ENCODE measurements around the gene URAD. TPM values are rescaled to one million over a fixed set of nuclear protein-coding genes. Genes with fewer than 3 reads are reported as not detected.

The URAD gene
- total RNA-seq, 4 donors from 2014 or later = not detected

DNA sequence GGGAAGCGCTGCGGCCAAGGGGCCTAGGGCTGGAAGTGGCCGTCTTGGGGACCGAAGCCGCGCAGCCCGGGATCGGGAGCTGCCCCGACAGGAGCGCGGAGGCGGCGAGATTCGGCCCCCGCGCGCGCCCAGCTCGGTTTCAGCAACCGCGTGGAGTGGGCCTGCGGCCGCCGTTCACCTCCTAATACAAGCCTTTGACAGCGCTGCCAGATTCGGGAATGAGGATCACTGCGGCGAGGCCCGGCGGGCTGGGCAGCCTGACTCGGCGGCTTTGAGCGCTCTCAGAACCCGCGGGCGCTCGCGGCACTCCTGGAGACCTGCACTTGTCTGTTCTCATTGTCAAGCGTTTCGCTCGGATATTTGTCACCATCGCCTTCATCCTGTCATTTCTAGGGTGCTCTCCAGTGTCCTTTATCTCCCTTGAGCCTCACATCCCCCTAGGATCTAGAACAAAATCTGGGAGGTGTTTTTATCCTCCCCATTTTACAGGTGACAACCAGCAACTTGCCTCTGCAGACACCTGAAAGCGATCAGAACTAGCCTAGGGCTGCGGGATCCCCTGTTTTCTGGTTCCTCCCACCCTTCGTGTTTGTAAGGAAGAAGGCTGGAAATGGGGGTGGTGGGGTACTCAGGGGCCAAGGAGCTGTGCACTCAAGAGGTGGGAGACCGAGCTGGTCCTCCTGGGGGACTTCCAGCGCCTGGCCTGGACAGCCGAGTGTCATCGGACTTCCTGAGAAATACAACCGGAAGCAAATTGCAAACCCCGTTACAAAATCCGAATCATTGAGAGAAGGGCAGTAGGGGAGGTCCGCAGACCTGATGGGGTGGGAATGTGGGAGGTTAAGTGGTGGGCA, 17.9 kb downstream of the URAD start:
- TF ChIP-seq POLR2A (IDR thresholded peaks at IDR 0.05) (no peak), EP300 (IDR thresholded peaks at IDR 0.05) (no peak), POLR2AphosphoS5 (IDR thresholded peaks at IDR 0.05) (no peak)
- TF ChIP-seq, protein P1, sequence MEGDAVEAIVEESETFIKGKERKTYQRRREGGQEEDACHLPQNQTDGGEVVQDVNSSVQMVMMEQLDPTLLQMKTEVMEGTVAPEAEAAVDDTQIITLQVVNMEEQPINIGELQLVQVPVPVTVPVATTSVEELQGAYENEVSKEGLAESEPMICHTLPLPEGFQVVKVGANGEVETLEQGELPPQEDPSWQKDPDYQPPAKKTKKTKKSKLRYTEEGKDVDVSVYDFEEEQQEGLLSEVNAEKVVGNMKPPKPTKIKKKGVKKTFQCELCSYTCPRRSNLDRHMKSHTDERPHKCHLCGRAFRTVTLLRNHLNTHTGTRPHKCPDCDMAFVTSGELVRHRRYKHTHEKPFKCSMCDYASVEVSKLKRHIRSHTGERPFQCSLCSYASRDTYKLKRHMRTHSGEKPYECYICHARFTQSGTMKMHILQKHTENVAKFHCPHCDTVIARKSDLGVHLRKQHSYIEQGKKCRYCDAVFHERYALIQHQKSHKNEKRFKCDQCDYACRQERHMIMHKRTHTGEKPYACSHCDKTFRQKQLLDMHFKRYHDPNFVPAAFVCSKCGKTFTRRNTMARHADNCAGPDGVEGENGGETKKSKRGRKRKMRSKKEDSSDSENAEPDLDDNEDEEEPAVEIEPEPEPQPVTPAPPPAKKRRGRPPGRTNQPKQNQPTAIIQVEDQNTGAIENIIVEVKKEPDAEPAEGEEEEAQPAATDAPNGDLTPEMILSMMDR (IDR thresholded peaks at IDR 0.05) = no peak
- H3K4me3 ChIP-seq = no peak overlapping the region
- peaks cover 0 to 47% (median 10%) of the 10 kb centered on the region in 3 donors for H3K4me1 ChIP-seq
- no peaks in the 10 kb centered on the region for H3K36me3 ChIP-seq
- peaks cover 100% of the 10 kb centered on the region for H3K27me3 ChIP-seq
- H3K9me3 ChIP-seq = no peaks in the 10 kb centered on the region
- no peak overlapping the region for H3K27ac ChIP-seq
- WGBS, 2 donors (ENCODE audit: low coverage in 1 of 2) = 10 to 11% methylated on average over 7 to 14 of the region's 53 CpGs
- ATAC-seq = no peak

DNA sequence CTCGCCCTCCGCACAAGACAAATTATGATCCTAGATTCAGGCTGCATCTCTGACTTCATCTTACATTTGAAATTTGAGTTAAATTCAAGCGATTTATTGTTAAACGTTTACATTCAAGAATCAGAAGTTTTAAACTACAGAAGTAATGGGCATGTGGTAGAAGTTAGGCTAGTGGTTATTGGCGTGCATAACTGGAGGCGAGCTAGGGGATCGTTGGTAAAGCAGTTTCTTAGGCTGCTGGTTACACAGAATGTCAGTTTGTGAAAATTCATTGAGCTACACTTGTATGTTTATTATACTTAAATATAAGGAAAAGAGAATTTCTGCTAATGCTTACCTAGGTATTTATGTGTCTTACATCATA, 18.6 kb downstream of the URAD start:
- Histone ChIP-seq H3K27me3 (peaks cover 100% of the 10 kb centered on the region), H3K36me3 (no peaks in the 10 kb centered on the region), H3K4me1 (peaks cover 0 to 42% (median 10%) of the 10 kb centered on the region in 3 donors), H3K9me3 (no peaks in the 10 kb centered on the region), H3K27ac (no peak overlapping the region), H3K4me3 (no peak overlapping the region)
- 8 to 15% methylated on average over 6 to 7 of the region's 7 CpGs for WGBS, 2 donors (ENCODE audit: low coverage in 1 of 2)
- ATAC-seq = no peak
- TF ChIP-seq POLR2AphosphoS5 (IDR thresholded peaks at IDR 0.05) (no peak), EP300 (IDR thresholded peaks at IDR 0.05) (no peak), POLR2A (IDR thresholded peaks at IDR 0.05) (no peak)
- TF ChIP-seq, protein P1 (IDR thresholded peaks at IDR 0.05) = no peak

DNA sequence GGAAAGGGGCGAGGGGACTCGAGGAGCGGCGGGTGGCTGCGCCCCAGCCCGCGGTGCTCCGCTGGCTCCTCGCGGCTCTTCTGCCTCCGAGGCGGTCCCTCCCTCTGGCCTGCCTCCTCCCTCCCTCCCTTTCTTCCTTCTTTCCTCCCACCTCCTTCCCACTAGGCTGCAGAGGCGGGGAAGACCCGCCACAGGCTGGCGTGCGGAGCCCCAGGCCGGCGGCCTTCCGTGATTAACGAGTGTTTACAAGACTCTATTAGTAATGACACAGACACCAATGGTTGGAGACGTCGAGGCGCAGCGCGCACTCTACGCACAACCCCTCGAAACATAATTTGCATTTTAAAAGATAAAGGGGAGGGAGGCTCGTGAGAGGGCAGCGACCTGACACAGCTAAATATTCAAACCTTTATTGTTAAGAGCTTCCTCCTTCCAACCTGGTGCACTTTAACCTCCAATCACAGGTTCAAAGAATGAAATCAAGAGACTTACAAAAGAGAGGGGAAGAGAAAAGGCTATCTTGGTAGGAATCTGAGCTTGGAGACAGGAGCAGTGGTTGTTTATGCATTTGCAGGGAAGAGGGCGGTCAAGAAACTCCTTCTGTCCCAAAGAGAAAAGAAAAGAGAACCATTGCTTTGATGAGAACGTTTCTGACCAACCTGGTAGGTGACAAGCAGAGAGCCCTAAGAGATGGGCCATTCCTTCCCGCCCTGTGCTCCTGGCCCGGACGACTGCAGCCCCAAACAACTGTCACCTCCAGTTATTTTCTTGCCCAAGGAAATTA, 19.2 kb downstream of the URAD start, which contains the start of gene CDX2:
CDX2 (minus strand) TSS at position 234 of the 784 bp plus-strand sequence. CDS start 309 bp downstream, outside the sequence.
- TF ChIP-seq, protein P1 (IDR thresholded peaks at IDR 0.05) = no peak
- no peak for TF ChIP-seq POLR2A (IDR thresholded peaks at IDR 0.05)
- TF ChIP-seq POLR2AphosphoS5 (IDR thresholded peaks at IDR 0.05) = no peak
- Histone ChIP-seq H3K4me1 (peaks cover 0 to 42% (median 10%) of the 10 kb centered on the region in 3 donors), H3K27ac (no peak within 1 kb of the TSS), H3K27me3 (peaks cover 100% of the 10 kb centered on the region), H3K36me3 (no peaks in the 10 kb centered on the region), H3K4me3 (no peak within 1 kb of the TSS), H3K9me3 (no peaks in the 10 kb centered on the region)
- ATAC-seq = no peak
- WGBS, 2 donors (ENCODE audit: low coverage in 1 of 2) = 4 to 6% methylated on average over 11 to 13 of the region's 34 CpGs

DNA sequence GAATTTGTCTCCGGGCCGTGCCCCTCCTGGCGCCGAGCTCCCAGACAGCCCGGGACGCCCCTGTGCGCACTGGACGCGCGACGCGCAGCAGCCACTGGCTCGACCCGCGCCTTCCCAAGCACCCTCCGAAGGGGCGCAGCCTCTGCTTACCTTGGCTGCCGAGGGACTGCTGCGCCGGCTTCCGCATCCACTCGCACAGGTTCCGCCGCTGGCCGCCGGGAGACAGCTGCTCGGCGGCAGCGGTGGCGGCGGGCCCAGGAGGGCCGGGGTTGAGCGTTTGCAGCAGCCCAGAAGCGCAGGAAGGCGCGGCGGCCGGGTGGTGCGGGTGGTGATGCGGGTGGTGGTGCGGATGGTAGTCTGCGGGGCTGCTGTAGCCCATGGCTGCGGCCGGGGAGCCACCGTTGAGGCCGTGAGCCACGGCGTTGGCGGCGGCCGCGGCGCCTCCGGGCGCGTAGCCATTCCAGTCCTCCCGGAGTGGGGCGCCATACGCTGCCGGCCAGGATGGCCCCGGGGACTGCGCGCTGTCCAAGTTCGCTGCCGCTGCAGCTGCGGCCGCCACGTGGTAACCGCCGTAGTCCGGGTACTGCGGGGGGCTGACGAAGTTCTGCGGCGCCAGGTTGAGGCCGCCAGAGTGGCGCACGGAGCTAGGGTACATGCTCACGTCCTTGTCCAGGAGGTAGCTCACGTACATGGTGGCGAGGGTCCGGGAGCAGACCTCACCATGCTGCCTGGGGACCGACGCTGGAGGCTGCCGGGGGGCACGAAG, 20.0 kb downstream of the URAD start:
- TF ChIP-seq POLR2A (IDR thresholded peaks at IDR 0.05) (no peak), EP300 (IDR thresholded peaks at IDR 0.05) (no peak), POLR2AphosphoS5 (IDR thresholded peaks at IDR 0.05) (no peak)
- TF ChIP-seq, protein P1 (IDR thresholded peaks at IDR 0.05) = no peak
- WGBS, 2 donors (ENCODE audit: low coverage in 1 of 2) = 0% methylated on average over 4 of the region's 86 CpGs; no CpG with 5 or more reads in 1 of the 2 donors
- H3K27ac ChIP-seq = no peak overlapping the region
- no peaks in the 10 kb centered on the region for H3K9me3 ChIP-seq
- H3K4me1 ChIP-seq = peaks cover 0 to 42% (median 10%) of the 10 kb centered on the region in 3 donors
- H3K4me3 ChIP-seq = no peak overlapping the region
- no peaks in the 10 kb centered on the region for H3K36me3 ChIP-seq
- no peak for ATAC-seq
- H3K27me3 ChIP-seq = peaks cover 100% of the 10 kb centered on the region
